HUES64 (cell line): ENCODE results near the gene TACC2.
"Not testable (repeated sequence)": the region's sequence is repeated elsewhere in the genome, so short reads cannot be mapped to it uniquely, and the experiment has no call there.

Experiments
- H3K27ac ChIP-seq: 2 replicates; pipeline ENCODE4 v1.7.0; 2013; ENCODE audit warnings: low read depth, low read length, inconsistent platforms
- H3K27me3 ChIP-seq: 2 replicates; pipeline ENCODE4 v1.6.1; 2013; ENCODE audit warnings: mild to moderate bottlenecking, low read length; ENCODE audit not compliant: insufficient read depth
- H3K36me3 ChIP-seq: 2 replicates; pipeline ENCODE4 v1.6.1; 2013; ENCODE audit warnings: mild to moderate bottlenecking, low read length; ENCODE audit not compliant: insufficient read depth
- H3K4me1 ChIP-seq: 2 replicates; pipeline ENCODE4 v1.6.1; 2013; ENCODE audit warnings: mild to moderate bottlenecking, low read length, moderate library complexity; ENCODE audit not compliant: insufficient read depth
- H3K4me3 ChIP-seq: 2 replicates; pipeline ENCODE4 v1.5.1; 2013; ENCODE audit warnings: mild to moderate bottlenecking, low read length, moderate library complexity
- H3K9ac ChIP-seq: 2 replicates; pipeline ENCODE4 v1.6.1; 2013; ENCODE audit warnings: mild to moderate bottlenecking, low read depth, low read length
- H3K9me3 ChIP-seq: 2 replicates; pipeline ENCODE4 v1.6.1; 2013; ENCODE audit warnings: low read depth, low read length; ENCODE audit not compliant: insufficient read depth
- WGBS: fragments of 150-250, 120-280 bp; methylation state at CpG from one replicate; pipeline ENCODE4 v1.1.7; 2013; ENCODE audit warnings: missing lambda C conversion rate; 5-methylcytosine and 5-hydroxymethylcytosine counted together

Gene TACC2

DNA sequence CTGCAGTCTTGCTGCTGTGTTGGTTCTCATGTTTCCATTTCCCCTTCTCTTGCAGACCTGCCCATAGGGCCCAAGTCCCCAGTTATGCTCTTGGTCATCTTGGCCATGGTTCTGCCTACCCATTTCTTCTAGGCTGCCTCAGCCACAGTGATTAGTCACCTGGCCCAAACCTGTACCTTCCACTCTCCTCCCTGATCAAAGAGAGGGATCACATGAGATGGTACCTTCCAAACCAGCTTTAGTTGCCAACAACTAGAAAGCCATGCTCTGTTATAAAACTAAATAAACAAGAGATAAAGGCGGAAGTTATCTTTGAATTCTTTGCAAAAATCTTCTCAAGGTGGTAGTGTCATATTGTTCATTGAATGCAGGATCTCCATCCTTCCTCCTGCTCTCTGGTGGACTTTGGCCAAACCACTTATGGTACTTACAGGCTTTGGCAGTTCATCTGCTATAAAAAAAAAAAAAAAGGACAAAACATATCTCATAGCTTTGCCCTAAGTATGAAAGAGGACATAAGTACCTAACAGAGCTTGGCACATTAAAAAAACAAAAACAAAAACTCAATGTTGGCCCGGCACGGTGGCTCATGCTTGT is 25.8 kb downstream of the TACC2 start:
- no peaks in the 10 kb centered on the region for H3K36me3 ChIP-seq
- peaks cover 14% of the 10 kb centered on the region for H3K4me1 ChIP-seq
- no peaks in the 10 kb centered on the region for H3K9me3 ChIP-seq
- 88% methylated on average over 3 of the region's 3 CpGs for WGBS
- H3K9ac ChIP-seq: no peak overlapping the region
- H3K4me3 ChIP-seq: no peak overlapping the region
- no peaks in the 10 kb centered on the region for H3K27me3 ChIP-seq
- H3K27ac ChIP-seq: no peak overlapping the region

DNA sequence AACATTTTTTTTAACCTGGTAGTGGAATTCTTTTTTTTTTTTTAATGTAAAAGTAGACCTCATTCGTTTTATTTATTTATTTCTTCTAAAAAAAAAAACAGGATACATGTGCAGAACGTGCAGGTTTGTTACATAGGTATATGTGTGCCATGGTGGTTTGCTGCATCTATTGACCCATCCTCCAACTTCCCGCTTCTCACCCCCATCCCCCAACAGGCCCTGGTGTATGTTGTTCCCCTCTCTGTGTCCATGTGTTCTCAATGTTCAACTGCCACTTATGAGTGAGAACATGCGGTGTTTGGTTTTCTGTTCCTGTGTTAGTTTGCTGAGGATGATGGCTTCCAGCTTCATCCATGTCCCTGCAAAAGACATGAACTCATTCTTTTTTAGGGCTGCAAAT is 29.0 kb downstream of the TACC2 start:
- WGBS: 100% methylated on average over 1 of the region's 4 CpGs

DNA sequence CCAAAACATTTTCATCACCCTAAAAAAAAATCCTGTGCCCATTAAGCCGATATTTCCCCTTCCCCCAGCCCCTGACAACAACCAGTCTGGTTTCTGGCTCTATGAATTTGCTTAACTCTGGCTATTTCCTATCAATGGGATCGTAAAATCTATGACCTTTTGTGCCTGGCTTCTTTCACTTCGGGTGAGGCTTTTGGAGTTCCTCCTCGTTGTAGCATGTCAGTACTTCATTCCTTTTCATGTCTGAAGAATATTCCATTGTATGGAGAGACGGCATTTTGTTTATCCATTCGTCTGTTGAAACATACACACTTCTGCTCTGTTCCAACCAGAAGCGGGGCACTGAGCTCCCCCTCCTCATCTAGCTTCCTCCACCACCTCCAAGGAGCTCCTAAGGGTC is 29.5 kb downstream of the TACC2 start:
- Histone ChIP-seq H3K4me3 (no peak overlapping the region), H3K36me3 (no peaks in the 10 kb centered on the region), H3K4me1 (peaks cover 18% of the 10 kb centered on the region), H3K27me3 (no peaks in the 10 kb centered on the region), H3K9ac (no peak overlapping the region), H3K9me3 (no peaks in the 10 kb centered on the region), H3K27ac (no peak overlapping the region)
- WGBS: 87% methylated on average over 7 of the region's 7 CpGs

More for the DNA sequence above, 29.0 kb downstream of the TACC2 start:
- not testable (repeated sequence) for H3K4me3 ChIP-seq, H3K36me3 ChIP-seq, H3K9ac ChIP-seq, H3K27ac ChIP-seq, H3K27me3 ChIP-seq, H3K9me3 ChIP-seq
- peaks cover 18% of the 10 kb centered on the region for H3K4me1 ChIP-seq

DNA sequence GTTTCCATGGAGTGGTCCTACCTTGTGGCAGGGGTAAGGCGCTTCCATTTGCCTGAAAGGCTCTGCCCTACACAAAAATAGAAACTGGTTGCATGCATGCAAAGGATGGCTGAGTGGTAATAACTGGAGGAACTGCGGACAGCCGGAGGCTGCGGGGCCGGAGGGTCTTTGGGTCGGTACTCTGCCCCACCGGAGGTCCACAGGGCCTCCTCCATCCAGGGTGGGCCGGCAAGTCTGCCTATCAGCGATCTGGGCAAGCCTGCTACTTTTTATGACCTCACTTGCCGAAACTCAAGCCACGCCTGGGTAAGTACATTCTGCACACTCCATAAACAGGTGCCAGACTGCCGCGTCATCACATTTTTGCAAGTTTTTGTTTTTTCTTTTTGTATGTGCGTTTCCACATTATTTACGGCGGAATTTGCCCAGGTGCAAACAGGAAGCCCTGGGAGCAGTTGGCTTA is 30.0 kb downstream of the TACC2 start:
- Histone ChIP-seq H3K27ac (0 out of 2 replicates have a peak overlapping the region, but pooled peaks have one; percentile 3), H3K4me3 (no peak overlapping the region; the same call in 1 of the 2 replicates), H3K36me3 (no peaks in the 10 kb centered on the region), H3K27me3 (no peaks in the 10 kb centered on the region), H3K4me1 (peaks cover 18% of the 10 kb centered on the region), H3K9ac (no peak overlapping the region), H3K9me3 (no peaks in the 10 kb centered on the region)
- 92% methylated on average over 16 of the region's 16 CpGs for WGBS

DNA sequence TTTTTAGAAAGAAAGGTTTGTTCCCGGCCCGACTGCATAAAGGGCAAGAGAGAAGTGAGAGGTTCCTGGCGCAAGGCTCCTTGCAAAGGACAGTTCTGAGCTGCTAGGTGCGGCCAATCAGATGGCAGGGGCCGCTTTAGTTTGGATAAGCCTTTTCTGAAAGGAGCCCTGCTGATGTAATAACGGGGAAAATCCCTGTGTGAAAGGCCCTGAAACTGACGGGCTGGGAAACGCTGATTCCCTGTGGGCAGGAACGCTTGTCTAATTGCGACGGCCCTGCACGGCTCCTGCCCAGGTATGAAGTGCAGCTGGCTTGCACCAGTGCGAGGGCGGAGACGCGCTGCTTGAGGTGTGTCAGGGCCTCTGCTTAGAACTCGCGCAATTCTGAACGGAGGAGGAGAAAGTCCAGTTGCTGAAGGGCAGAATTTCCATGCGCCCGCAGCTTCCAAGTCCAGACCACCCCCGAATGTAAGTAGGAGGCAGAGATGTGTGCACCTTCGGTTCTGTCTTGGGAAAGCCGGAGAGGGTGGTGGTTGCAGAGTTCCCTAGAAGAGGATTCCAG is 30.5 kb downstream of the TACC2 start:
- WGBS: 45% methylated on average over 24 of the region's 24 CpGs
- H3K4me1 ChIP-seq: peaks cover 18% of the 10 kb centered on the region
- no peaks in the 10 kb centered on the region for H3K27me3 ChIP-seq
- H3K9me3 ChIP-seq: no peaks in the 10 kb centered on the region
- H3K36me3 ChIP-seq: no peaks in the 10 kb centered on the region
- peak overlapping the region; percentile 36; the same call in 1 of the 2 replicates for H3K9ac ChIP-seq
- H3K27ac ChIP-seq: peak overlapping the region; percentile 19; the same call in 1 of the 2 replicates
- peak overlapping the region; percentile 37 for H3K4me3 ChIP-seq

DNA sequence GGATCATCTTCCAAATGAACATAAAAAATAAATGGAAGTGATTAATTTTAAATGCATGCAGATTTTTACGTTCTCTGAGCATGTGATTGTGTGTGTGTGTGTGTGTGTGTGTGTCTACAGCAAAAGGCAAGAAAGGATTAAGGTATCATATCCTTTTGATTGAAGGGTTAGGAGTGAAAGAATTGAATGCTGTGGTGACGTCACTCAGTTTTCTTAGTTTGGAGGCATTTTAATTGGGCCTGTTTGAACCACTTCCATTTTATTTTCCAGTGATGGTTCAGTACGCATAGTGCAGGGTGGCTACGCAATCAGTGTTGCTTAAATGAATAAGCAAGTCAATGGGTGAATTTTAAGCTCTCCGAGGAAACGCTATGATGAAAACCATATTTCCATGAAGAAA is 31.3 kb downstream of the TACC2 start:
- Histone ChIP-seq H3K9me3 (no peaks in the 10 kb centered on the region), H3K4me1 (peaks cover 18% of the 10 kb centered on the region), H3K36me3 (no peaks in the 10 kb centered on the region), H3K9ac (no peak overlapping the region), H3K27ac (no peak overlapping the region), H3K27me3 (no peaks in the 10 kb centered on the region), H3K4me3 (no peak overlapping the region)
- WGBS: 97% methylated on average over 6 of the region's 6 CpGs

DNA sequence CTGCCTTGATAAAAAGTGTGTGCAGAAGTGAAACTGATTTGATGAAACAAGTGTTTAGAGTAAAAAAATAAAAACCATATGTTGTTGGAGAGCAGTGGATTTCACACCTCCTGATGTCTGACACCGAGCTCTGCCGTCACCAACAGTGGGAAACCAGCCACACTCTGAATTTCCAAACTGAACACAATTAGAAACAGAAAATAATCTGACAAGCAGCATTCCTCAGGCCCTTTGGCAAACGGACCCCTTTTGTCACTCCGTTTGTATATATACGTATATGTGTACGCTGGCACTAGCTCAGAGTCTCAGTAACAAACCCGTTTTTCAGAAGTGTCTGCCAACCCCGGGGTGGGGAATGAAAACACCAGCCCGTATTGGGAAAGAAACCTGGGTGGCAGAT is 32.4 kb downstream of the TACC2 start:
- Histone ChIP-seq H3K9me3 (no peaks in the 10 kb centered on the region), H3K27me3 (no peaks in the 10 kb centered on the region), H3K4me3 (no peak overlapping the region), H3K9ac (no peak overlapping the region), H3K27ac (no peak overlapping the region), H3K36me3 (no peaks in the 10 kb centered on the region), H3K4me1 (peaks cover 18% of the 10 kb centered on the region)
- 80% methylated on average over 9 of the region's 9 CpGs for WGBS

DNA sequence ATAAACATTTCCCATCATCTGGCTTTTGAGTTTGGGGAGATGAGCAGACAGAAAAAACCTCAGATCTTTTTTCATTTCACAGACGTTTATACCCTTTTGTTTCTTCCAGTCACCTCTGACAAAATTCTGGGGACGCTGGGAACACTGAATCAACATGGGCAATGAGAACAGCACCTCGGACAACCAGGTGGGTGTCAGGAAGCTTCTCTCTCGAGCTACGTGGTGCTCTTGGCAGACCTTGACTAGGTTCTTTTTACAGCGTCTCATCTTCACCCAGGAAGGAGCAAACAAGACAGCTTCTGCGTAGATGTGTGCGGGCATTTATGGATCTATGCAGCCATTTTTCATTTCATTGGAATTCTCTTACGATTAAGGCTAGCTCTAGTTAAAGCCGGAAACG is 32.9 kb downstream of the TACC2 start:
- no peak overlapping the region for H3K27ac ChIP-seq

DNA sequence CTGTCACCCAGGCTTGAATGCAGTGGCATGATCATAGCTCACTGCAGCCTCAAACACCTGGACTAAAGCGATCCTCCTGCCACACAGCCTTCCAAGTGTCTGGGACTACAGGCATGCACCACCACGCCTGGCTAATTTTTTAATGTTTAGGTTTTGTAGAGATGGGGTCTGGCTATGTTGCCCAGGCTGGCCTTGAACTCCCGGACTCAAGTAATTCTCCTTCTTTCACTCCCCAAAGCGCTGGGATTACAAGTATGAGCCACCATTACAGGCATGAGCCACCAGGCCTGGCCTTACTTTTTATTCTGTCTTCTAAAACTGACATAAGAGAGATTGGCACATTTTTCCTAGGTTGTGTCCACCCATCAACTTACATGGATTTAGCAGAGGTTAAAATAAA is 33.3 kb downstream of the TACC2 start:
- H3K9ac ChIP-seq: no peak overlapping the region
- H3K4me1 ChIP-seq: peaks cover 18% of the 10 kb centered on the region
- no peaks in the 10 kb centered on the region for H3K36me3 ChIP-seq
- no peak overlapping the region for H3K4me3 ChIP-seq
- no peaks in the 10 kb centered on the region for H3K27me3 ChIP-seq
- no peaks in the 10 kb centered on the region for H3K9me3 ChIP-seq
- WGBS: 94% methylated on average over 4 of the region's 4 CpGs
- H3K27ac ChIP-seq: no peak overlapping the region

More for the DNA sequence above, 32.9 kb downstream of the TACC2 start:
- Histone ChIP-seq H3K9me3 (no peaks in the 10 kb centered on the region), H3K36me3 (no peaks in the 10 kb centered on the region), H3K27me3 (no peaks in the 10 kb centered on the region), H3K4me1 (peaks cover 18% of the 10 kb centered on the region), H3K9ac (no peak overlapping the region), H3K4me3 (no peak overlapping the region)
- WGBS: 89% methylated on average over 9 of the region's 11 CpGs

DNA sequence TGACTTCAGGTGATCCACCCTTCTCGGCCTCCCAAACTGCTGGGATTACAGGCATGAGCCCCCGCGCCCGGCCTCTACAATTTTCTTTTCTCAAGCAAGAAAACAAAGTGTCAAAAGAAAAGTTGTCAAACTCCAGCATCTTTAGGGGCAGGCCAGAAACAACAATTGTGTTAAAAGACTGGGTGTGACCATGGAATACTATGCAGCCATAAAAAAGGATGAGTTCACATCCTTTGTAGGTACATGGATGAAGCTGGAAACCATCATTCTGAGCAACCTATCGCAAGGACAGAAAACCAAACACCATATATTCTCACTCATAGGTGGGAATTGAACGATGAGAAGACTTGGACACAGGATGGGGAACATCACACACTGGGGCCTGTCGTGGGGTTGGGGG is 34.3 kb downstream of the TACC2 start:
- not testable (repeated sequence) for H3K27me3 ChIP-seq, H3K9me3 ChIP-seq, H3K36me3 ChIP-seq, H3K27ac ChIP-seq, H3K9ac ChIP-seq, H3K4me3 ChIP-seq
- H3K4me1 ChIP-seq: peaks cover 18% of the 10 kb centered on the region
- WGBS: 97% methylated on average over 4 of the region's 7 CpGs

DNA sequence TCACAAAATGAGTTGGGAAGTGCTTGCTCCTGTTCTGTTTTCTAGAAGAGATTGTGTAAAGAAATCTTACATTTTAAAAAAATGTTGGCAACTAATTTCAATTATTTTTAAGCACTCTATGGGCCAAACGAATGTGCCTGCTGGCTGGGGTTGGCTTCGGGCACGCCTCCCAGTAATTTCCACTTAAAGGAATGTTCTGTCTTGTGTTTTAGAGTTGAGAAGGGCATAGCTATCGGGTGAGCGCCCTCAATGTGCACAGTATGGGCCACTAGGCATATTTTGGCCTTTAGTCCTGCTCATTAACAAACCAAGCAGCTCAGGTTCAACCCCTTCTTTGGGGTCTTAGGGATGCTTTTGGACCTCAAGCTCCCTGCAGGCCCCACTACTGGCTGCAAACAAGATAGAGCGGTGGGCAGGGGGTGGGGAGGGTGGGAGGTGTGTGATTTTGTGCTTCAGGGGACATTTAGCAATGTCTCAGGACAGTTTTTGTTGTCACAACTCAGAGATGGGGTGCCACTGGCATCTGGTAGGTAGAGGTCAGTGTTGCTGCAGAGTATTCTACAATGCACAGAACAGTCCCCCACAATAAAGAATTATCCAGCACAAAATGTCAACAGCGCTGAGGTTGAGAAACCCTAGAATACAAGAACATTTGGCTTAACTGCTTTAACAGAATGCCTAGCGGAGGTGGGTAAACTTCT is 40.7 kb downstream of the TACC2 start:
- Histone ChIP-seq H3K9me3 (no peaks in the 10 kb centered on the region), H3K4me3 (no peak overlapping the region), H3K27ac (no peak overlapping the region), H3K9ac (no peak overlapping the region), H3K4me1 (no peaks in the 10 kb centered on the region), H3K36me3 (no peaks in the 10 kb centered on the region), H3K27me3 (no peaks in the 10 kb centered on the region)
- 78% methylated on average over 8 of the region's 8 CpGs for WGBS
